Measurements from ENCODE around the gene FRMPD1.

GRCh38 chr9:37776328-37776727, 125.6 kb downstream of the FRMPD1 start:
- TF ChIP-seq POLR2A (IDR thresholded peaks at IDR 0.05; ENCODE audit: low read depth, low read length) (no peak), TAF1 (IDR thresholded peaks at IDR 0.05; ENCODE audit: borderline replicate concordance, low read depth, low read length) (no peak), POLR2AphosphoS5 (IDR thresholded peaks at IDR 0.05; ENCODE audit: low read depth, low read length) (no peak)

Data from GM12892 (cell line).